HG03521 (cell line): ENCODE results near the gene STK11IP.
A peak's percentile ranks its signal among the peaks of the same experiment; 100 is the strongest.
"Not testable (repeated sequence)": the region's sequence is repeated elsewhere in the genome, so short reads cannot be mapped to it uniquely, and the experiment has no call there.

Experiments
- ATAC-seq: cut with Tn5 transposase; IDR thresholded peaks from one replicate; pipeline ENCODE4 v1.9.1; 2021; ENCODE audit warnings: mild to moderate bottlenecking, moderate library complexity; ENCODE audit not compliant: unreplicated experiment

STK11IP gene

GRCh38 chr2:219644801-219645480 is 47.3 kb downstream of the STK11IP start:
- no peak for ATAC-seq

GRCh38 chr2:219645631-219646527 is 48.2 kb downstream of the STK11IP start:
- ATAC-seq: no peak

- no peak for ATAC-seq
Measured at GRCh38 chr2:219648176-219648575, 50.5 kb downstream of the STK11IP start.

- no peak for ATAC-seq
Measured at GRCh38 chr2:219648963-219649362, 51.3 kb downstream of the STK11IP start.

- ATAC-seq: no peak
Measured at GRCh38 chr2:219650426-219651248, 53.0 kb downstream of the STK11IP start.

GRCh38 chr2:219651656-219652055 is 54.0 kb downstream of the STK11IP start:
- ATAC-seq: not testable (repeated sequence)

DNA sequence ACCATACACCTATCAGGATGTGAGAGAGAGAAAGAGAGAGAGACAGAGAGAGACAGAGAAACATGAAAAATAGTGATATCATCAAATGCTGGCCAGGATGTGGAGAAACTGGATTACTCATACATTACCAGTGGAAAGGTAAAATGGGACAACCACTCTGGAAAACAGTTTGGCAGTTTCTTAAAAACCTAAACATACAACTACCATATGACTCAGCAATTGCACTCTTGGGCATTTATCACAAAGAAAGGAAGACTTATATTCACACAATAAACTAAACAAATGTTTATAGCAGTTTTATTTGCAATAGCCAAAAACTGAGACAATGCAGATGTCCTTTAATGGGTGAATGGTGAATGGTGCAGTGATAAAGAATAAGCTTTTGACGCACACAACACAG is 58.9 kb downstream of the STK11IP start:
- ATAC-seq: no peak

GRCh38 chr2:219658196-219658846 is 60.7 kb downstream of the STK11IP start:
- ATAC-seq: no peak

DNA sequence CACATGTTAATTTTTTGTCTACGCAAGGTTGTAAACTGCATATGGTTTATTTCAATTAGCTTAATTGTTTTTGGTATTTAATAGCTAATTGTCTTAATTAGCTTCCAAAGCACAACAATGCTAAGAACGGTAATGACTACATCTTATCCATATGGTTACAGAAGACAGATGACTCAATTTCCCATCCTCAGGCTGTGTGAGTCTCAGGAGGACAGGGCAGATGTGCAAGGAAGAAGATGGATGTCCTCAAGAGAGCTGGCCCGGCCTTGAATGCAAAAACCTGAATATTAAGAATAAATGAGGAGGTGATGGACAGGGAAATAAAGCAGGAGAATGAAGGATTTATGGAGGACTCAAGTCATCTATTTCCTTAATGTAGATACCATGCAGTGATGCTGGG is 61.2 kb downstream of the STK11IP start:
- no peak for ATAC-seq

- peak; percentile 88 for ATAC-seq
Measured at GRCh38 chr2:219661197-219661954, 63.7 kb downstream of the STK11IP start.

DNA sequence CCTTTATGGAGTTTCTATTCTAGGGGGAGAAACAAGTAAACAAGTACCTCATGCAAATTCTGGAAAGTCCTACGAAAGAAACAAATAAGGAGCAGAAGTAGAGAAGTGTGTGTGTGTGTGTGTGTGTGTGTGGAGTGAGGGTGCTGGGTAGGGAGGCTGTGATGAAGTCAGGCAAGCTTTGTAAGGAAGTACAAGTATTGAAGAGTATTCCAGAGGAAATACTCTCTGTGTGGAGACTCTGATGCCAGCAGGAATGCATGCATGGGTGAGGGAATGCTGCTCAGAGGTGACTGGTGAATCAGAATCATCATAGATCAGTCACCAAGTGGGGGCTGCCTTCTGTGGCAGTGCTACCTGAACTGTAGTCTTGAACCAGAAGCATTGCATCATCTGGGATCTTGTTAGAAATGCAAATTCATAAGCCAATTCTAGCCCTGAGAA is 64.3 kb downstream of the STK11IP start:
- no peak for ATAC-seq

DNA sequence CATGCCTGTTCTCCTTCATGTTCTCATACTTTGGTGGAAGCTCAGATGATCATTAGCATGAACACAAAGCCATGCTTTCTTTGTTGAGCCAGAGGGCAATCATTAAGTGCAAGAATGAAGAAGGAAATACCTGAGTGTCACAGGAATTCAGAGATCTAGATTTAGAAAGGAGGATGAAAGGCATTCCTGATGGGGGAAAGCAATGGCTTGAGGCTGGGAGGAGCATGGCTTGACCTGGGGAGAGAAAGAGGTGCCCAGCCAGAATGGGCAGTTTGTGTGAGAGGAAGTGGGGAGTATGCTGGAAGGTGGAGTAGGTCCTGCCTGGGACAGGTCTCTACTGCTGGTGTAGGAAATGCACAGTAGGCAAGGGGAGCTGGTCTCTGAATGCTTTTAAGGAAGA is 64.9 kb downstream of the STK11IP start:
- ATAC-seq: no peak

- ATAC-seq: no peak
Measured at GRCh38 chr2:219663116-219663762, 65.6 kb downstream of the STK11IP start.

- no peak for ATAC-seq
Measured at GRCh38 chr2:219664041-219664440, 66.4 kb downstream of the STK11IP start.

- ATAC-seq: no peak
Measured at GRCh38 chr2:219664944-219665343, 67.3 kb downstream of the STK11IP start.

DNA sequence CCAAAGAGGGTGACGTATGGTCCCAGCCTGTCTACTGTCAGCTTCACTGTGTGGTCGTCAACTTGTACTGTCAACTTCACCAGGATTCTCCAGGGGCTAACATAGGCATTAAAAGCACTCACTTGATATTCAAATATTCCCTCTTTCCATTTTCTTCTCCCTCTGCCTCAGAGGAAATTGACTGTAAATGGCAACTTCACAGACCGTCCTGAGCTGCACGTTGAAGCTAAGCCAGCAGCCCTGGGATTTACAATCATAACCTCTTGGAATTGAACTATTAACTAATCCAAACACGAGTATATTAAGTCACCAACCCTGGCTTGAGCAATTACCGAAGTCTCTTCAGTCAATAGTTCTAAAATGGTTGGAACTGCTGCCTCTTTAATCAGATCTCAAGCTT is 68.3 kb downstream of the STK11IP start:
- ATAC-seq: no peak
